ENCODE measurements around the gene SNX5.

SNX5 gene

DNA sequence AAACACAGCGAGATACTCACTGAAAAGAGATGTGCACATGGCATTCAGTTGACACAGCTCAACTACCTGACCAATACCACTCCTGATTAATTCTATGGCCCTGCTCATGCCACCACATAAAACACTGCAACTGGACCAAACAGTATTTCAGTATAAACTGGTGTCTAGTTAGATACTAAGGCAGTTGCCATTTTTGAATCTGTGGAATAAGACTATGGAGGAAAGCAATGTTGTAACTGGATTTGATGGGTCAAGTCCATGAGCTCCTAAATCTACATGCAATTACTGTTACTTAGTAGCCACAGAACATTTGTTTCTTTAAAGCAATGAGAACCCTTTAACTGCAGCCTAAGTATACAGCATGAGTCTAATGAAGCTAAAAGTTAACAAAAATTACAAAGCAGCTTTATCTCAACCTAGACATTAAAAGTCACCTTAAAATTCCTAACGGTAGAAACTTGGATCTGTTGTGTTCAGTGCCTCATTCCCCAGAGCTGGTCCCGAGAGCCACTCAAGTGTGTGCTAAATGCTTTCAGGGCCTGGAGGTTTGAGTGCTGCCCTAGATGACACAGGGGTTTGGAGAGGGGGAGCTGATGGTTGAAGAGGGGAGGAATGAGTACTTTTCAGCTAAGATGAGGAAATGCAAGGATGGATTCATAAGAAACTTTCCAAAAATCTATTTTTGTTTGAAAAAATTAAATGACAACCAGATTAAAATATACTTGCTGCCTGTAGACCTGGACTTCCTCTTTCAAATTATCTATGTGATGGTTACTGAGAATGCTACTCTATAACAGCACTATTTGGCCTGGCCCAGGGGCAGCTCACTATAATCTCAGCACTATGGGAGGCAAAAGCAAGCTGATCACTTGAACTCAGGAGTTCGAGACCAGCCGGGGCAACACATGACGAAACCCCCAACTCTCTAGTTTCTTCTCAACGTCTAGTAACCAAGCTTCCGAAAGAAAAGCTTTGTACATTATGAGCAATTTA, 15.6 kb downstream of the SNX5 start:
- no peak overlapping the region for H3K27ac ChIP-seq (ENCODE audit: low read depth, low read length)
- no peaks in the 10 kb centered on the region for H3K27me3 ChIP-seq (ENCODE audit: control insufficient read depth, insufficient read depth, low read length)
- H3K36me3 ChIP-seq (ENCODE audit: control insufficient read depth, insufficient read depth, low read length), result peaks cover 35% of the 10 kb centered on the region
- H3K9ac ChIP-seq (ENCODE audit: low read length), result no peak overlapping the region
- no peak overlapping the region for H3K4me3 ChIP-seq (ENCODE audit: low read length)
- peaks cover 6% of the 10 kb centered on the region for H3K4me1 ChIP-seq (ENCODE audit: control insufficient read depth, insufficient read depth, low read length)

GRCh38 chr20:17951323-17951722, 17.3 kb downstream of the SNX5 start:
- Histone ChIP-seq H3K9ac (ENCODE audit: low read length) (no peak overlapping the region), H3K4me1 (ENCODE audit: control insufficient read depth, insufficient read depth, low read length) (peaks cover 3% of the 10 kb centered on the region), H3K36me3 (ENCODE audit: control insufficient read depth, insufficient read depth, low read length) (peaks cover 45% of the 10 kb centered on the region), H3K27me3 (ENCODE audit: control insufficient read depth, insufficient read depth, low read length) (no peaks in the 10 kb centered on the region), H3K27ac (ENCODE audit: low read depth, low read length) (no peak overlapping the region), H3K4me3 (ENCODE audit: low read length) (no peak overlapping the region)

- no peak overlapping the region for H3K4me3 ChIP-seq (ENCODE audit: low read length)
- H3K27ac ChIP-seq (ENCODE audit: low read depth, low read length), result no peak overlapping the region
- peaks cover 51% of the 10 kb centered on the region for H3K36me3 ChIP-seq (ENCODE audit: control insufficient read depth, insufficient read depth, low read length)
- H3K9ac ChIP-seq (ENCODE audit: low read length), result no peak overlapping the region
- H3K27me3 ChIP-seq (ENCODE audit: control insufficient read depth, insufficient read depth, low read length), result no peaks in the 10 kb centered on the region
- peaks cover 3% of the 10 kb centered on the region for H3K4me1 ChIP-seq (ENCODE audit: control insufficient read depth, insufficient read depth, low read length)
These were observed 17.9 kb downstream of the SNX5 start for GRCh38 chr20:17950670-17951069.

- Histone ChIP-seq H3K4me3 (ENCODE audit: low read length) (no peak overlapping the region), H3K27me3 (ENCODE audit: control insufficient read depth, insufficient read depth, low read length) (no peaks in the 10 kb centered on the region), H3K36me3 (ENCODE audit: control insufficient read depth, insufficient read depth, low read length) (peaks cover 54% of the 10 kb centered on the region), H3K9ac (ENCODE audit: low read length) (no peak overlapping the region), H3K27ac (ENCODE audit: low read depth, low read length) (no peak overlapping the region), H3K4me1 (ENCODE audit: control insufficient read depth, insufficient read depth, low read length) (peaks cover 3% of the 10 kb centered on the region)
These were observed 18.7 kb downstream of the SNX5 start for GRCh38 chr20:17949899-17950298.

DNA sequence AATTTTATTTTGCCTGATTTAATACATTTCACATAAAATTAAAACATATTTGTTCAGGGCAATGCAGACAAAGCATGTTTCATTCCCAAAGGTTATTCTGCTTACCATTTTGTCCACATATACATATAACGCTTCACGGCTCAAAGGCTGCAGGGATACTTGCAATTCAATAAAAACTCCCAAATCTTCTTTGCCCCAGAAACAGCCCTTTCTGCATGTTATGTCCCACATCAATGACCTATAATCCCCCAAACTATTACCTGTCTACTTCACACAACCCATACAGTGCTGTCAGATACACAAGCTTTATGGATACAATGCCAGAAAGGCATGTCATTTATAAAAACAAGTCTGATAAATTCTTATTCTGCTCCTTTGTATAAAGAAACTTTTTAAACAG, 20.2 kb downstream of the SNX5 start:
- H3K9ac ChIP-seq (ENCODE audit: low read length), result no peak overlapping the region
- H3K4me1 ChIP-seq (ENCODE audit: control insufficient read depth, insufficient read depth, low read length), result peaks cover 3% of the 10 kb centered on the region
- H3K27me3 ChIP-seq (ENCODE audit: control insufficient read depth, insufficient read depth, low read length), result no peaks in the 10 kb centered on the region
- no peak overlapping the region for H3K27ac ChIP-seq (ENCODE audit: low read depth, low read length)
- peaks cover 50% of the 10 kb centered on the region for H3K36me3 ChIP-seq (ENCODE audit: control insufficient read depth, insufficient read depth, low read length)
- H3K4me3 ChIP-seq (ENCODE audit: low read length), result no peak overlapping the region

DNA sequence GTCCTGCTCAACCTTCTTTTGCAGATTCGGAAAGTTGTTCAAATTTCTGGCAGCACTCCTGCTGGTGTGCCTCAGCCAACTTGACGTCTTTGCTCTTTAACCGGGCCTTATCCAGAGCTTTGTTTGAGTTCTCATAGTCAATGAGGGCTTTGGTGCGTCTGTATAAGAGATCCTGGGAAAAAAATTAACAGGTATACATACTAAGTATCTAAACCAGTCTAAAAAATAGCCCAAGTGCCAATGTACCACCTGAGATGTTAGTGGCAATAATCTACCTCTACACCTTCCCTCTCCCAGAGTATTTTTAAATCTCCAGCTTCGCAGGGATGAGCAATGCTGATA, 21.1 kb downstream of the SNX5 start:
- Histone ChIP-seq H3K36me3 (ENCODE audit: control insufficient read depth, insufficient read depth, low read length) (peaks cover 46% of the 10 kb centered on the region), H3K4me3 (ENCODE audit: low read length) (no peak overlapping the region), H3K27ac (ENCODE audit: low read depth, low read length) (no peak overlapping the region), H3K9ac (ENCODE audit: low read length) (no peak overlapping the region), H3K27me3 (ENCODE audit: control insufficient read depth, insufficient read depth, low read length) (no peaks in the 10 kb centered on the region), H3K4me1 (ENCODE audit: control insufficient read depth, insufficient read depth, low read length) (peaks cover 3% of the 10 kb centered on the region)

GRCh38 chr20:17946572-17947473, 21.8 kb downstream of the SNX5 start:
- H3K27me3 ChIP-seq (ENCODE audit: control insufficient read depth, insufficient read depth, low read length), result no peaks in the 10 kb centered on the region
- H3K9ac ChIP-seq (ENCODE audit: low read length), result no peak overlapping the region
- no peak overlapping the region for H3K4me3 ChIP-seq (ENCODE audit: low read length)
- peaks cover 3% of the 10 kb centered on the region for H3K4me1 ChIP-seq (ENCODE audit: control insufficient read depth, insufficient read depth, low read length)
- peaks cover 46% of the 10 kb centered on the region for H3K36me3 ChIP-seq (ENCODE audit: control insufficient read depth, insufficient read depth, low read length)
- no peak overlapping the region for H3K27ac ChIP-seq (ENCODE audit: low read depth, low read length)

- H3K36me3 ChIP-seq (ENCODE audit: control insufficient read depth, insufficient read depth, low read length), result peaks cover 47% of the 10 kb centered on the region
- H3K27ac ChIP-seq (ENCODE audit: low read depth, low read length), result no peak overlapping the region
These were observed 22.6 kb downstream of the SNX5 start for GRCh38 chr20:17946040-17946439.

DNA sequence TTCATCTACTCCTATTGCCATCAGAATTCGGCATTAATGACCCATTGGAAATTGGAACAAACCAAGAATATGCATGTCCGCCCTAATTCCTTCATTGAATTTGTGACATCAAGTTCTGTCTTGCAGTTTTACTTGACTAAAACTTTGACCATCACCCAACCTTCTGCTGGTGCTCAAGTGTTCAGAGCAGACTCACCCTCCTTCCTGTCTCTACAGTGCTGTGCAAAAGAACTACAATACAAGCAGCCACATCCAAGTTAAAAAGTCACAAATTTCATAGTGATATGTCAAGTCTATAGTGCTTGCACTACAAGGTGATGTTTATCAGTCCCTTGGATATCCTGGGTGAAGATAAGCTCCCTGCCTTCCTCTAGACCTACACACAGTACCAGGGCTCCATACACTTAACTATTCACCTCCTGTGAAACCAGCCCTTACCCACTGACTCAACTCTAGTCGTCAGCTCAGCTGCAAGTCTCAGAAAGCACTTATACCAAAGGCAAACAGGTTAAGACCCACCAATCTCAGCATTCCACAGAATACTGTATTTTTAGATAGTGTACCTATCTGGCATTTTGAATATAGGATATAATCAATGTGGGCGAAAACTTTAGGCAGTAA, 23.6 kb downstream of the SNX5 start:
- Histone ChIP-seq H3K4me1 (ENCODE audit: control insufficient read depth, insufficient read depth, low read length) (peaks cover 3% of the 10 kb centered on the region), H3K4me3 (ENCODE audit: low read length) (no peak overlapping the region), H3K27me3 (ENCODE audit: control insufficient read depth, insufficient read depth, low read length) (no peaks in the 10 kb centered on the region), H3K9ac (ENCODE audit: low read length) (no peak overlapping the region), H3K27ac (ENCODE audit: low read depth, low read length) (no peak overlapping the region), H3K36me3 (ENCODE audit: control insufficient read depth, insufficient read depth, low read length) (peaks cover 39% of the 10 kb centered on the region)

More at GRCh38 chr20:17946040-17946439, 22.6 kb downstream of the SNX5 start:
- H3K27me3 ChIP-seq (ENCODE audit: control insufficient read depth, insufficient read depth, low read length), result no peaks in the 10 kb centered on the region
- H3K4me1 ChIP-seq (ENCODE audit: control insufficient read depth, insufficient read depth, low read length), result peaks cover 3% of the 10 kb centered on the region
- no peak overlapping the region for H3K9ac ChIP-seq (ENCODE audit: low read length)
- H3K4me3 ChIP-seq (ENCODE audit: low read length), result no peak overlapping the region

DNA sequence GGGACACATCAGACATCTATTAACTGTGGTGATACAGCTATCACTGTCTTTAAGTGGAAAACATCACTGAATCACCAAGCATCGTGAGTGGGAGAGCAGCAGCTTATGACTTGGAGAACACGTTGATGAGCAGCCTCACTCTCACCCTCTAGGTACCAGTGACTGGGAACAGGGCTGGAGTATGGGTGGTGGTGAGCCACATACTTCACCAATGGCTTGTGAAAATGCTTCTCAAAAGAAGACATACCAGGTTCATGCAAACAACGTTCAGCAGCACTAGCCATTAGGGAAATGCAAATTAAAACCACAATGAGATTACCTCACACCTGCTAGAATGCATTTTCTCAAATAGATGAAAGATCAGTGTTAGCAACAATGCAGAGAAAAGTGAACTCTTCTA, 25.3 kb downstream of the SNX5 start:
- Histone ChIP-seq H3K9ac (ENCODE audit: low read length) (no peak overlapping the region), H3K27ac (ENCODE audit: low read depth, low read length) (no peak overlapping the region), H3K36me3 (ENCODE audit: control insufficient read depth, insufficient read depth, low read length) (peaks cover 33% of the 10 kb centered on the region), H3K4me3 (ENCODE audit: low read length) (no peak overlapping the region), H3K4me1 (ENCODE audit: control insufficient read depth, insufficient read depth, low read length) (peaks cover 7% of the 10 kb centered on the region), H3K27me3 (ENCODE audit: control insufficient read depth, insufficient read depth, low read length) (no peaks in the 10 kb centered on the region)

- no peaks in the 10 kb centered on the region for H3K27me3 ChIP-seq (ENCODE audit: control insufficient read depth, insufficient read depth, low read length)
- no peak overlapping the region for H3K4me3 ChIP-seq (ENCODE audit: low read length)
- H3K9ac ChIP-seq (ENCODE audit: low read length), result no peak overlapping the region
- no peak overlapping the region for H3K27ac ChIP-seq (ENCODE audit: low read depth, low read length)
- H3K4me1 ChIP-seq (ENCODE audit: control insufficient read depth, insufficient read depth, low read length), result peaks cover 19% of the 10 kb centered on the region
- peaks cover 26% of the 10 kb centered on the region for H3K36me3 ChIP-seq (ENCODE audit: control insufficient read depth, insufficient read depth, low read length)
These were observed 26.8 kb downstream of the SNX5 start for GRCh38 chr20:17941826-17942196.
